Measurements from ENCODE around the gene DCLK1. TPM values are rescaled to one million over a fixed set of nuclear protein-coding genes. Genes with fewer than 3 reads are reported as not detected.
A peak's percentile ranks its signal among the peaks of the same experiment; 100 is the strongest.

DCLK1 gene
- total and polyA plus RNA-seq, 8 donors: 0.67 to 10.1 (median 1.7) TPM

- intact Hi-C loops (cut with DNase I): no loop called here
- ATAC-seq (no peak), DNase-seq (no peak), FAIRE-seq (no peak)
- no peak for TF ChIP-seq CTCF (IDR thresholded peaks at IDR 0.05)
- Histone ChIP-seq H3K27ac (no peak overlapping the region), H3K36me3 (no peaks in the 10 kb centered on the region), H3K9me3 (no peaks in the 10 kb centered on the region), H3K27me3 (no peaks in the 10 kb centered on the region), H3K4me3 (no peak overlapping the region), H3K4me1 (no peaks in the 10 kb centered on the region)
- WGBS, 2 donors: 84 to 86% methylated on average over 5 of the region's 5 CpGs
These were observed 34.9 kb upstream of the DCLK1 start for GRCh38 chr13:36166046-36166445.

- H3K27ac ChIP-seq: no peak overlapping the region
- H3K9me3 ChIP-seq: no peaks in the 10 kb centered on the region
- ATAC-seq (peak; percentile 53 to 85 (median 70)), DNase-seq (peak; percentile 33 to 76 (median 69)), FAIRE-seq (no peak)
- no peaks in the 10 kb centered on the region for H3K4me1 ChIP-seq
- intact Hi-C loops (cut with DNase I): no loop called here
- TF ChIP-seq CTCF (IDR thresholded peaks at IDR 0.05): no peak
- H3K36me3 ChIP-seq: no peaks in the 10 kb centered on the region
- H3K27me3 ChIP-seq: no peaks in the 10 kb centered on the region
- 47 to 51% methylated on average over 7 of the region's 7 CpGs for WGBS, 2 donors
- no peak overlapping the region for H3K4me3 ChIP-seq
These were observed 32.7 kb upstream of the DCLK1 start for GRCh38 chr13:36163809-36164308.

GRCh38 chr13:36163286-36163685 lies 32.1 kb upstream of the DCLK1 start:
- 86 to 87% methylated on average over 6 of the region's 6 CpGs for WGBS, 2 donors
- no peak for TF ChIP-seq CTCF (IDR thresholded peaks at IDR 0.05)
- Histone ChIP-seq H3K4me1 (peaks cover 0 to 2% (median 0%) of the 10 kb centered on the region in 3 donors), H3K27ac (no peak overlapping the region), H3K4me3 (no peak overlapping the region), H3K9me3 (no peaks in the 10 kb centered on the region), H3K36me3 (no peaks in the 10 kb centered on the region), H3K27me3 (no peaks in the 10 kb centered on the region)
- DNase-seq (no peak), ATAC-seq (no peak), FAIRE-seq (no peak)
- intact Hi-C loops (cut with DNase I): no loop called here

- FAIRE-seq: no peak
- H3K27ac ChIP-seq: no peak overlapping the region
- ATAC-seq: no peak
- DNase-seq: no peak
- TF ChIP-seq CTCF (IDR thresholded peaks at IDR 0.05): no peak
- no peak overlapping the region for H3K4me3 ChIP-seq
- H3K27me3 ChIP-seq: no peaks in the 10 kb centered on the region
- no peaks in the 10 kb centered on the region for H3K9me3 ChIP-seq
- H3K36me3 ChIP-seq: no peaks in the 10 kb centered on the region
- 68 to 72% methylated on average over 4 of the region's 4 CpGs for WGBS, 2 donors
- H3K4me1 ChIP-seq: peaks cover 6 to 9% (median 7%) of the 10 kb centered on the region in 3 donors
- intact Hi-C loops (cut with DNase I): no loop called here
These were observed 29.1 kb upstream of the DCLK1 start for GRCh38 chr13:36160297-36160696.

- WGBS, 2 donors: 66 to 79% methylated on average over 4 of the region's 4 CpGs
- Histone ChIP-seq H3K4me1 (peaks cover 6 to 9% (median 7%) of the 10 kb centered on the region in 3 donors), H3K27ac (no peak overlapping the region), H3K9me3 (no peaks in the 10 kb centered on the region), H3K27me3 (no peaks in the 10 kb centered on the region), H3K4me3 (no peak overlapping the region), H3K36me3 (no peaks in the 10 kb centered on the region)
- no peak for FAIRE-seq
- no peak for ATAC-seq
- DNase-seq: no peak
- intact Hi-C loops (cut with DNase I): no loop called here
- TF ChIP-seq CTCF (IDR thresholded peaks at IDR 0.05): no peak
These were observed 27.4 kb upstream of the DCLK1 start for GRCh38 chr13:36158611-36159010.

Measured in pancreas (tissue), 10 donors.